ENCODE data around the gene HSD17B13. TPM values are rescaled to one million over a fixed set of nuclear protein-coding genes. Genes with fewer than 3 reads are reported as not detected.

HSD17B13 gene
- total and polyA plus RNA-seq, 2 of the 13 experiments (the other 11 are each of a cell fraction or from before 2014, with no cell fraction given) = 0.04 to 0.15 TPM

GRCh38 chr4:87317527-87317926 is 5.2 kb downstream of the HSD17B13 start (continued):
- peak; percentile 20; the same call in 1 of the 2 replicates for TF ChIP-seq SOX5 (CRISPR knock-in tag; IDR thresholded peaks at IDR 0.05; ENCODE audit: borderline replicate concordance)
- TF ChIP-seq RBM22 (optimal IDR thresholded peaks at IDR 0.05; ENCODE audit: low read length) = no peak
- no peak for TF ChIP-seq ZNF740 (CRISPR knock-in tag; IDR thresholded peaks at IDR 0.05)
- no peak for TF ChIP-seq DPF2 (CRISPR knock-in tag; IDR thresholded peaks at IDR 0.05; ENCODE audit: borderline replicate concordance, low read depth)
- no peak for TF ChIP-seq ZNF34 (CRISPR knock-in tag; IDR thresholded peaks at IDR 0.05; ENCODE audit: borderline replicate concordance)
- no peak for TF ChIP-seq LCORL (IDR thresholded peaks at IDR 0.05)
- TF ChIP-seq LCORL (CRISPR knock-in tag; IDR thresholded peaks at IDR 0.05) = no peak
- TF ChIP-seq ZNF790 (CRISPR knock-in tag; IDR thresholded peaks at IDR 0.05; ENCODE audit: borderline replicate concordance) = no peak
- TF ChIP-seq ZNF558 (CRISPR knock-in tag; IDR thresholded peaks at IDR 0.05; ENCODE audit: borderline replicate concordance) = no peak
- no peak for TF ChIP-seq HMGXB3 (CRISPR knock-in tag; IDR thresholded peaks at IDR 0.05; ENCODE audit: borderline replicate concordance)
- no peak for TF ChIP-seq BRCA1 (CRISPR knock-in tag; IDR thresholded peaks at IDR 0.05)
- TF ChIP-seq ZNF333 (CRISPR knock-in tag; IDR thresholded peaks at IDR 0.05; ENCODE audit: borderline replicate concordance) = no peak
- TF ChIP-seq CEBPB (IDR thresholded peaks at IDR 0.05; ENCODE audit: borderline replicate concordance, low read depth, low read length) = peak; percentile 85
- TF ChIP-seq ZNF256 (CRISPR knock-in tag; conservative IDR thresholded peaks at IDR 0.05) = no peak
- TF ChIP-seq ATF7 (IDR thresholded peaks at IDR 0.05) = no peak
- no peak for TF ChIP-seq ATF7 (CRISPR knock-in tag; IDR thresholded peaks at IDR 0.05)
- TF ChIP-seq ZNF282 (IDR thresholded peaks at IDR 0.05; ENCODE audit: partially characterized antibody) = no peak
- no peak for TF ChIP-seq ZSCAN20 (CRISPR knock-in tag; IDR thresholded peaks at IDR 0.05; ENCODE audit: borderline replicate concordance)
- TF ChIP-seq MXD1 (CRISPR knock-in tag; IDR thresholded peaks at IDR 0.05) = no peak
- no peak for TF ChIP-seq THAP11 (CRISPR knock-in tag; IDR thresholded peaks at IDR 0.05)
- TF ChIP-seq FOXJ3 (CRISPR knock-in tag; IDR thresholded peaks at IDR 0.05; ENCODE audit: borderline replicate concordance) = no peak
- no peak for TF ChIP-seq POLR2A (IDR thresholded peaks at IDR 0.05; ENCODE audit: insufficient read depth in 1 of 2, low read depth in 2 of 2, low read length in 2 of 2)
- no peak for TF ChIP-seq NFKBIZ (CRISPR knock-in tag; IDR thresholded peaks at IDR 0.05)
- TF ChIP-seq ZNF775 (CRISPR knock-in tag; IDR thresholded peaks at IDR 0.05; ENCODE audit: borderline replicate concordance) = no peak
- TF ChIP-seq ZNF160 (CRISPR knock-in tag; IDR thresholded peaks at IDR 0.05) = no peak
- no peak for TF ChIP-seq RFX5 (IDR thresholded peaks at IDR 0.05; ENCODE audit: low read depth, low read length)
- no peak for TF ChIP-seq NR1H2 (CRISPR knock-in tag; IDR thresholded peaks at IDR 0.05; ENCODE audit: borderline replicate concordance, low read depth)
